Measurements from ENCODE around the gene CDC42SE2.
A peak's percentile ranks its signal among the peaks of the same experiment; 100 is the strongest.

Gene CDC42SE2

GRCh38 chr5:131263648-131264450 is at the start of gene CDC42SE2:
Gene CDC42SE2 (plus strand): TSS chr5:131264053. CDS start chr5:131359494, 95,441 bp downstream.
- DNase-seq = peak; percentile 78

DNA sequence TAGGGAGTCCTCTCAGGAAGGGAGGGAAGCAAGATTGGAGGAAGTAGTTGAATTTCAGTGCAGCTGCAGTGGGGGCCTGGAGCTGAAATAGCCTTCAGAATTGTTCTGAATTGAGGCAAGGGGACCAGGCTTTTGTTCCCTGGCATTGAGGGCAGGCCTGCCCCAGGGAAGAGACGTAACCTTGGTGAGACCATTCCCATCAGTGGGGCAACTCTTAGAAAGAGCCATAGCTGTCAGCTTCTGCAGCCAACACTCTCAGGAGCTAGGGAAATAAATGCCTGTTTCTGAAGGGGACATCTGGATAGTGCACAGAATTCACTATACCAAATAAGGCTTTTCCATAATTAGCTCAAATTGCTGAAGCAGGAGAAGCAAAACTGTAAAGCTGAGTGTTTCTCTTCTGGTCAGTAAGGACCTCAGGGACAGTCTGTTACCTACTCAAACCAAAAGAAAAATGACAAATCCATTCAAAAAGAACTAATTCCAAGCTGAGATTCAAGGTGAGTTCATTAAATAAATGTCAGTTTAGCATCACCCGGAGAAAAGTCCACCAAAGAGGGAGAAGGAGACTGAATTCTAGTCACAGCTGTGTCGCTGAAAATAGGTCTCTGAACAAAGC is 49.1 kb upstream of the CDC42SE2 start:
- DNase-seq = no peak

DNA sequence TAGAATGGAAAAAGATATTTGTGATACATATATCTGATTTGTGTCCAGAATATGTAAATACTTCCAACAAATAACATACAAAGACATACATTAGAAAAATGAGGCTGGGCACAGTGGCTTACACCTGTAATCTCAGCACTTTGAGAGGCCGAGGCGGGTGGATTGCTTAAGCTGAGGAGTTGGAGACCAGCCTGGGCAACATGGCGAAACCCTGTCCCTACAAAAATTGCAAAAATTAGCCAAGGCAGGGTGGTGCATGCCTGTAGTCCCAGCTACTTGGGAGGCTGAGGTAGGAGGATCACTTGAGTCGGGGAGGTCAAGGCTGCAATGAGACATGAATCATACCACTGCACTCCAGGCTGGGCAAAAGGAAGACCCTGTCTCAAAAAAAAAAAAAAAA is 46.1 kb upstream of the CDC42SE2 start:
- no peak for DNase-seq

DNA sequence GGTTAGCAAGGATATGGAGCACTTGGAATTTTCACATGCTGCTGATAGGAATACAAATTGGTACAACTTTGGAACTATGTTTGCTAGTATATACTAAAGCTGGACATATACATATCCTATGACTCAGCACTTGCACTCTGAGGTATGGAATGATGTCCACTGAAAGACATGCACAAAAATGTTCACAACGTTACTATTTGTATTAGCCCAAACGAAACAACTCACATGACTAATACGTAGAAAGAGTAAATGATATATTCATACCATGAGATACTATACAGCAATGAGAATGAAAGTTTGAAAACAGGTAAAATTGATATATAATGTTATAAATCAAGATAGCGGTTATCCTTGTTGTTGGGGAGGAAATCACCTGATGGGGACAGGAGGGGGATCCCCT is 45.5 kb upstream of the CDC42SE2 start:
- DNase-seq = no peak

- no peak for DNase-seq
These were observed 43.3 kb upstream of the CDC42SE2 start for GRCh38 chr5:131220566-131220965.

- DNase-seq = no peak
These were observed 42.7 kb upstream of the CDC42SE2 start for GRCh38 chr5:131221008-131221703.

DNA sequence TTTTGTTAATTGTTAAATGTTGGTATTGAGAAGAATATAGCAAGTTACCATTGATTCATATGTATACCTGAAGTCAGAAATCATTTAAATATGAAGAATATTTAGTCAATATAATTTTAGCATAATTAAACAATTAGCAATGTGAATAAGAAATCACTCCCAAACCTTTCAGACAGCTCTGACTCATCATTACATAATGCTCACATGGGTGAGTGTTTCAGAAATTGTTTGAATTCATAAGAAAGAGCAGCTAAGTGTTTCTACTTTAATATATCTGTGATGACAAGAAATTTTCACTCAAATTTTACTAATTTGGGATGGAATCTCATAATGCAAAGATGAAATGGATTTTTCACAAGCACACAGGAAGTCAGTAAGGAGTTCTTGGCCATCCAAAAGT is 42.0 kb upstream of the CDC42SE2 start:
- no peak for DNase-seq

DNA sequence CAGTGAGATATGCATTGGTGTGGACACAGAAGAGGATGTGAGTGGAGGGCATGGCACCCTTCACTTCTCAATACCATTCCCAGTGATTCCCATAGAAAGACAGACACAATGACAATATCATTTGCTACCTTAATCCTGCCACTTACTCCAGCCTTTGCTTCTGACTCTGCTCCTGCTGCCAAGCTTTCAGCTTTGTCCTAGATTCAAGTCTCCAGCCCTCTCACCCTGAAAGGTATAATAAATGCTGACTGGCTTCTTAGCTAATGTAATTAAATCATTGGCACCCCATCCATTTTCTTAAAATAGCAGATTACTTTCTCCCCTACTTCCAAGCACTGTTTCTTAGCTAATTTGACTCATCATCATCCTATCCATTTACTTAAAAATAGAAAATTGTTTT is 41.1 kb upstream of the CDC42SE2 start:
- no peak for DNase-seq

DNA sequence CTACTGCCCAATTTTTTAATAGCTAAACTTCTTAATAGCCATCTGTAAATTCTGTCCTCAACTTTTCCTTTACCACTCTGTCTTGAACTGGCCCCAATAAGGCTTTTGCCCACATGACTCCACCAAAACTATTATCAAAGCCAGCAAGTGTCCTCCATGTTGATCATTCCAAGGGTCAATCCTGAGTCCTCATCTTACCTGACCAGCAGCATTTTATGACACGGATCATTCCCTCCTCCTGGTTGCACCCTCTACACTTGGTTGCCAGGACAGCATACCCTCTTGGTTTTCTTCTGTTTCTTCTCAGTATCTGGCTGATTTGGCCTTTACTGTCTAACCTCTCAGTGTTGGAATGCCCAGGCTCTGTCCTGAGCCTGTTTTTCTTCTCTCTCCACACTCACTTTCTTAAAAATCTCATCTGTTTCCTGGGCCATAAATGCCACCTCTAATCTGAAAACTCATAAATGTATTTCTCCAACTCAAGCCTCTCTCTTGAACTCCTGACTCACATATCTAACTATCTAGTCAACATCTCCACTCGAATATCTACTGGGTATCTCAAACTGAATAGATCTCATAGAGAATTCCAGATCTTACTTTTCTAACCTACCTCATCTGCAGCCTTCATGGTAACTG is 40.0 kb upstream of the CDC42SE2 start:
- DNase-seq = no peak

DNA sequence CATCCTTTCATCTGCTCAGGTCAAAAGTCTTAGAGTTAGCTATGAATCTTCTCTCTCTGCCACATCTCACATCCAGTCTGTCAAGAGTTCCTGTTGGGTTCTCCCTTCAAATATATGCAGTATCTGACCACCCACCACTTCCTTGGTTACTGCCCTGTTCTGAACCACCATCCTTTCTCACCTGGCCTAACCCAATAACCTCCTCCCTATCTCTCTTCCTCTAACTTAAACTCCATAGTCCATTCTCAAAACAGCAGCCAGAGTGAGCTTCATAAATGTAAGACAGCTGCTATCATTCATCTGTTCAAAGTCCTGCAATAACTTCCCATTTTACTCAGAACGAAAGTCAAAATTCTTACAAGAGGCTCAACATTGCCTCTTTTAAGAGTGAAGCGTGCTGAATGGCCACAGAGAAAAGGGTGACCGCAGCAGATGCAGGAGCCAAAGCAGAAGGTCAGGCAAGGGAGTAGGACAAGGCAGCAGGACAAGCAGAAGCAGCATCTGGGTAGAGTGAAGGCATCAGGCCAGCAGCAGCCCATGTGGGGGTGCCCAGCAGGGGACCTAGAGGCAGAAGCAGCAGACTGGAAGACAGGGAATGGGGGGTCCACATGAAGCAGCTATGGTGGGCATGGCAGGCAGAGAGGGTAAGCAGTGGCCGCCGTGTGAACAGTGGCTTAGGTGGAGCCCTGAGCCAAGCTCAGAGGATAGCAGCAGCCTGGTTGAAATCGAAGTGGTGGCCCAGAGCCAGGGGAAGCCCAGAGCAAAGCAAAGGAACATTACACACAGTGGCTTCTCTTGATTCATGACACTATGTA is 39.3 kb upstream of the CDC42SE2 start:
- no peak for DNase-seq

DNA sequence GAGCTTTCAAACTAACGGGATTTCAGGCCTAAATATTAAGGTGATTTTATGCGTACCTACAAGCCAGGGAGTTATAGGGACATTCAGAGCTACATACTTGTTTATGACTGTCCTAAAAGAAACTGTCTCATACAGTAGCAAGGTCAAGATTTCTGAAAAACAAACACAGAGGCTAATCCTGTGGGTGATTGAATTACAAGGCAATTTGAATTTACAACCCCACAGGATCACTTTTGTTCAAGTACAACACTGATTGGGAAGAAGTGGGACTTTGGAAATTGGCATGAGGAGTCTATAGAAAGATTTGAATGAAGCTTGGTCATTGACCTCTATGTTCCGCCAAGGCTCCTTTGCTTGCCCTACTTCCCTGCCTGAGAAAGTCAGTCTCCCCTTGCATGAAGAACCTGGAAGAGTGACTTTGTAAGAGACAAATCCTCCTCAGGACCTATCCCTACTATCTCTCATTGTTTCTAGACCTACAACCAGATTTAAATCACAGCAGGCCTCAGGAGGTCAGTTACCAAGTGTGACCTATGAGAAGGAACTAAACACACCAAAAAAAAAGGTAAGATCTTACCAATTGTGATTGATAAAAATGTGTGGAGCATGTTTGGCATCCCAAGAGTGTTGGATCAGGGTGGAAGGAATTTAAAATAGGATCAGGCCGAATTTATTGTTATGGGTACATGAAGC is 38.4 kb upstream of the CDC42SE2 start:
- DNase-seq = no peak

DNA sequence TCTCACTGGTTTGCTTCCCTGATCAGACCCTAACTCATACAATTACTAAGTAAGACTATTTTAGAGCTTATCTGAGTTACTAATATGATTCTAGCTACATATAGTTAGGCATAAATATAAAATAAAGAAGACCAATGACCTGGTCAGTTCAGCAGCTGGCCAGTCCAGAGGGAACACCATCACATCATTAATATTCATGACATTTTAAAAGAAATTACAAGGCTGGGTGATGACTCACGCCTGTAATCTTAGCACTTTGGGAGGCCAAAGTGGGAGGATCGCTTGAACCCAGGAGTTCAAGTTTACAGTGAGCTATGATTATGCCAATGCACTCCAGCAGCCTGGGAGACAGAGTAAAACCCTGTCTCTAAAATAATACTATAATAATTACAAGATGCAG is 37.0 kb upstream of the CDC42SE2 start:
- no peak for DNase-seq

- no peak for DNase-seq
These were observed 35.2 kb upstream of the CDC42SE2 start for GRCh38 chr5:131228646-131229045.

DNA sequence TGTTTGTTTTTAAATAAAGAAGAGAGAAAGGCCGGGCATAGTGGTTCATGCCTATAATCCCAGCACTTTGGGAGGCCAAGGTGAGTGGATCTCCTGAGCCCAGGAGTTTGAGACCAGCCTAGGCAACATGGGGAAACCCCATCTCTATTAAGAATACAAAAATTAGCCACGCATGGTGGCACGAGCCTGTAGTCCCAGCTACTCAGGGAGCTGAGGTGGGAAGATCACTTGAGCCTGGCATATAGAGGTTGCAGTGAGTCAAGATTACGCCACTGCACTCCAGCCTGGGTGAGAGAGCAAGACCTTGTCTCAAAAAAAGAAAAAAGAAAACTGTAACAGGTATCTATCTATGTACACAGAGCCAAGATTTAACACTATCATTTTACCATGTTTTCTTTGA is 34.2 kb upstream of the CDC42SE2 start:
- DNase-seq = no peak

GRCh38 chr5:131230406-131230805 is 33.4 kb upstream of the CDC42SE2 start:
- DNase-seq = no peak

- DNase-seq = no peak
These were observed 24.2 kb upstream of the CDC42SE2 start for GRCh38 chr5:131239686-131240085.

GRCh38 chr5:131242728-131243255 is 21.1 kb upstream of the CDC42SE2 start:
- DNase-seq = no peak

DNA sequence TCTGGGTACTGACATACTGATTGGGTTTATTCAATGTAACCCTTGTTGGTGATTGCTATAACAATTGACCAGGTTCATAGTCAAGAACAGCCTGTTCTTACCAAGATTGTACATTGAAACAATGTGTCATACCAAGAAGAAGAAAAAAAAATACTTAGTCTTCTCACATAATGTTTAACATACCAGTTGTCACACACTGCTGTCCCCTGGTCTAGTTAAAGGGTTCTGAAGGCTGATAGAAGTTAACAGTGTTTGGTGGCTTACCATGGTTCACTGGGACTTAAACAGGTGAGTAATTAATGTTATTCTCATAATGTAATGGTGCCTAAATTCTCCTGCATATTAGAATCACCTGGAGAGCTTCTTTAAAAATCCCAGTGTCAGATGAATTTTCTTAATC is 18.5 kb upstream of the CDC42SE2 start:
- DNase-seq = no peak

DNA sequence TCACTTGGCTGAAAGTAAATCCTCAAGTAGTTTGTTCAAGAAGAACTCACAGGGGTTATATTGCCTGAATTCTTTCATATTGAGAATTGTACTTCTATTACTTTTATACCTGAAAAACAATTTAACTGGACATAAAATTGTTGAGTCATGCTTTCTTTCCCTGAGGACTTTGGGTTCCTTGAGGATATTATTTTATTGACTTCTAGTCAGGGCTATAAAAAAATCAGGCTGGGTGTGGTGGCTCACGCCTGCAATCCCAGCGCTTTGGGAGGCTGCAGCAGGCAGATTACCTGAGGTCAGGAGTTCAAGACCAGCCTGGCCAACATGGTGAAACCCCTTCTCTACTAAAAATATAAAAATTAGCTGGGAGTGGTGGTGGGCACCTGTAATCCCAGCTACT is 17.9 kb upstream of the CDC42SE2 start:
- DNase-seq = no peak

GRCh38 chr5:131246504-131246903 is 17.3 kb upstream of the CDC42SE2 start:
- DNase-seq = no peak

DNA sequence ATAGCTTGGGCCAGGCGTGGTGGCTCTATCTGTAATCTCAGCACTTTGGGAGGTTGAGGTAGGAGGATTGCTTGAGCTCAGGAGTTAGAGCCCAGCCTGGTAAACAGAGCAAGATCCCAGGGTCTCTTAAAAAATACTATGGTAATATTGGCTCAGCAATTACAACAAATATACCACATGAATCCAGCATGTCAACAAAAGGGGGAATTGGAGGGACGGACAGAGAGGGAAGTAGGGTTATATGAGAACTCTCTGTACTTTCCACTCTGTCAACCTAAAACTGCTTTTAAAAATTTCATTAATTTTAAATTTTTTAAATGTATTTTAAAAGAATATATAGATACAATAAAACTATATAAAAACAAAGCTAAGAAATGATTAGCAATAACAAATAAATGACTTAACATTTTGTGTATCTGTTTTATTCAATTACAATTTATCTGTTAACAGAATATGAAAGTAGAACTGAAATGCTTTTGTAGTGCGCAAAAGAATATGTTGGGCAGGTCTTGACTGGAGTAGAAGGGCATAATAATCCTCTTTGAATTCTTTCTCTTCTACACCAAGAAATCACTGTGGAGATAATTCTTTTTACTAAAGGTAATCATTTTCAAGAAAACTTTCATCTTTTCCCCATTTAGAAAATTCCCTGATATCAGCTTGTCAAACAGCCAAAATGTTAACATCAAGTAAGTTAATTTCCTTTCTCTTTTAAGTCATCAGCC is 12.9 kb upstream of the CDC42SE2 start:
- no peak for DNase-seq

Measured in NCI-H1092 treated with DMSO at 0.1 percent for 48 hours (cell line).